Measurements from ENCODE around the gene SPG21.
"Not testable (repeated sequence)": the region's sequence is repeated elsewhere in the genome, so short reads cannot be mapped to it uniquely, and the experiment has no call there.

DNA sequence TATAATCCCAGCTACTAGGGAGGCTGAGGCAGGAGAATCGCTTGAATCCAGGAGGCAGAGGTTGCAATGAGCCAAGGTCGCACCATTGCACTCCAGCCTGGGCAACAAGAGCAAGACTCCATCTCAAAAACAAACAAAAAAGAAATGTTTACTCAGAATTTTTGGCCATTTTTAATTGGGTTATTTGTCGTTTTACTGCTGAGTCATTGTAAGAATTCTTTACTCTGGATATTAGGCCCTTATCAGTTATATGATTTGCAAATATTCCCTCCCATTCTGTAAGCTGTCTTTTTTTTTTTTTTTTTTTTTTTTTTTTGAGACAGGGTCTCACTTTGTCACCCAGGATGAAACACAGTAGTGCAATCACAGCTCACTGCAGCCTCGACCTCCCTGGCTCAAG, 21.5 kb upstream of the SPG21 start:
- TF ChIP-seq EZH2 (IDR thresholded peaks at IDR 0.05; ENCODE audit: low read length, unreplicated experiment) = not testable (repeated sequence)
- TF ChIP-seq, protein P1, sequence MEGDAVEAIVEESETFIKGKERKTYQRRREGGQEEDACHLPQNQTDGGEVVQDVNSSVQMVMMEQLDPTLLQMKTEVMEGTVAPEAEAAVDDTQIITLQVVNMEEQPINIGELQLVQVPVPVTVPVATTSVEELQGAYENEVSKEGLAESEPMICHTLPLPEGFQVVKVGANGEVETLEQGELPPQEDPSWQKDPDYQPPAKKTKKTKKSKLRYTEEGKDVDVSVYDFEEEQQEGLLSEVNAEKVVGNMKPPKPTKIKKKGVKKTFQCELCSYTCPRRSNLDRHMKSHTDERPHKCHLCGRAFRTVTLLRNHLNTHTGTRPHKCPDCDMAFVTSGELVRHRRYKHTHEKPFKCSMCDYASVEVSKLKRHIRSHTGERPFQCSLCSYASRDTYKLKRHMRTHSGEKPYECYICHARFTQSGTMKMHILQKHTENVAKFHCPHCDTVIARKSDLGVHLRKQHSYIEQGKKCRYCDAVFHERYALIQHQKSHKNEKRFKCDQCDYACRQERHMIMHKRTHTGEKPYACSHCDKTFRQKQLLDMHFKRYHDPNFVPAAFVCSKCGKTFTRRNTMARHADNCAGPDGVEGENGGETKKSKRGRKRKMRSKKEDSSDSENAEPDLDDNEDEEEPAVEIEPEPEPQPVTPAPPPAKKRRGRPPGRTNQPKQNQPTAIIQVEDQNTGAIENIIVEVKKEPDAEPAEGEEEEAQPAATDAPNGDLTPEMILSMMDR (conservative IDR thresholded peaks at IDR 0.05; ENCODE audit: low read depth, low read length) = not testable (repeated sequence)

All from PC-3 (cell line).